ENCODE measurements around the gene HECTD4.

DNA sequence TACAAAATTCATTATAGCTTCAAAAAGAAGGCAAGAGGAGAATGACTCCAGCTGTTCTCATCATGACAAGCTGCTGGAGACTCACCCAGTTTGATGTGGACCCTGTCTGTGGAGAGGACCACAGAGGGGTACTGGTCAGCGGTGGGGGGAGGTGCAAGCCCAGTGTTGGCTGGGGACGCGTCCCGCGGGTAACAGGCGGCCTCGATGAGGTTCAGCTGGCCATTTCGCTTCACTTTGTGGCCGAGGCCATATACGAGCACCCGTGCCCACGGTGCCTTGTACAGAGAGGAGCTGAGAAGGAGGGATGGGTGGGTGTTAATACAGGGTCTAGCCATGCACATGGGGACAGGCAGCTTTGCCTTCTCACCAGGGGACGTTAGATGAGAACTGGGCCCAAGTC lies 189.8 kb downstream of the HECTD4 start:
- TF ChIP-seq CTCF (IDR thresholded peaks at IDR 0.05; ENCODE audit: low read length) (no peak), EZH2 (IDR thresholded peaks at IDR 0.05; ENCODE audit: borderline replicate concordance, low read length) (no peak)
